GM21619 (cell line): Measurements from ENCODE around the gene AFTPH.
A peak's percentile ranks its signal among the peaks of the same experiment; 100 is the strongest.

Source experiments
- ATAC-seq: cut with Tn5 transposase; IDR thresholded peaks from one replicate; pipeline ENCODE4 v1.9.1; 2021; ENCODE audit not compliant: unreplicated experiment

The AFTPH gene

DNA sequence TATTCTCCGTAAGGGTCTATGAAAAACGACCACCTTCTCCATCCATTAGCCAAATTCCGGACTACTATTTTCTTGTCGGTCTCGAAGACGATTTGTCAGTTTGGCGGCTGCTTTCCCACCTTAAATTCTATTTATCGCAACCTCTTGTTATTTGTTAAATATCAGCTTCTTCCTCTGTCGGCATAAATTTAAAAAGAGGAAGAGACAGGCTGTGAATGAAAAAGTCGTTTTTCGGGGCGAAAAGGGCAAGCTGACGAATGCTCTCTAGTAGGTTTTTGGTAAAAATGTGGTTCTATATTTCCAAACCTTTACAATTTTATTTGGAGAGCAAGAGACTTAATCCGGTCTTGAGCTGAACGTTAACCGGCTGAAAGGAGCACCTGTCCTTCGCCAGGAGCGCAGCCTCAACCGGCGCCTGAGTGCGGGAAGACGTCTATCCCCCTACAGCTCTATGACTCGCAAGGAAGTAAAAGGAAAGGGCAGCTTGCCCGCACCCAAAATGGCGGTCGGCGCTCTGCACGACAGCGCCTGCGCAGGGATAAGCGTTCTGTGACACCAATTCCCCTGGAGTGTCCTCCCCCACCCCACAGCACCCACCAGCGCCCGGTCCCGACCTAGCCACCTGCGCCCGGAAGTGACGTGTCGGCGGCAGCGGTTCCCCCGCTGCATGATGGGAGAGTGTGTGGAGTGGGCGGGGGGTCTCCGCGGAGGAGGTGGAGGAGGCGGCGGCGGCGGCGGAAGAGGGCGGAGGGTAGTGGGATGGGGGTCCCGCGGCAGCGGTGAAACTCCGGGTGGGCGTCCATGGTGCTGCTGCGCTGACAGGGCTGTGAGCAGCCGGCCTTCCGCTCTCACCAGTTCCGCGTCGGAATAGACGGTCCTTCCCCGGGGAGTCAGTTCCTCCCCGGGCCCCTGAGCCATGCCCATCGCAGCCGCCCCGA, at the start of gene AFTPH:
TSS of gene AFTPH (plus strand) at position 663 of the 938 bp plus-strand sequence. CDS start 27,147 bp downstream, outside the sequence.
- ATAC-seq = peak; percentile 81

- no peak for ATAC-seq
Measured at GRCh38 chr2:64474636-64475035, 49.5 kb upstream of the AFTPH start.

DNA sequence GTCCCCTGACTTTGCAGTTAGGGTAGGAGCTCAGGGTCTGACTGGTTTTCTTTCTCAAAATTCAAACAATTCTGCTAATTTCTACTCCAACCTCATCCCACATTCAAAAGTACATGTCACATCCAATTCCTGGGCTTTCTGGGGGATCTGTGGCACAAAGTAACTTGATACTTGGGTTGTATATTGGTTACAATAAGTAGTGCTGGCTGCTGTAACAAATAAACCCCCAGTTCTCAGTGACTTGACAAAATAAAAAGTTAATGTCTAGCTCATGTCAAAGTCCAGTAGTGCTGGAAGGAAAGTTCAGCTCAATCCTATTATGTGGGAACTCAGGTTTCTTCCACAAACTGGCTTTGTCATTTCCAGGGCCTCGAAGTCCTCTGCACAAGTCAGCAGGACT, 47.1 kb upstream of the AFTPH start:
- no peak for ATAC-seq

- ATAC-seq = no peak
Measured at GRCh38 chr2:64477979-64478378, 46.1 kb upstream of the AFTPH start.

- ATAC-seq = no peak
Measured at GRCh38 chr2:64478502-64479230, 45.5 kb upstream of the AFTPH start.

DNA sequence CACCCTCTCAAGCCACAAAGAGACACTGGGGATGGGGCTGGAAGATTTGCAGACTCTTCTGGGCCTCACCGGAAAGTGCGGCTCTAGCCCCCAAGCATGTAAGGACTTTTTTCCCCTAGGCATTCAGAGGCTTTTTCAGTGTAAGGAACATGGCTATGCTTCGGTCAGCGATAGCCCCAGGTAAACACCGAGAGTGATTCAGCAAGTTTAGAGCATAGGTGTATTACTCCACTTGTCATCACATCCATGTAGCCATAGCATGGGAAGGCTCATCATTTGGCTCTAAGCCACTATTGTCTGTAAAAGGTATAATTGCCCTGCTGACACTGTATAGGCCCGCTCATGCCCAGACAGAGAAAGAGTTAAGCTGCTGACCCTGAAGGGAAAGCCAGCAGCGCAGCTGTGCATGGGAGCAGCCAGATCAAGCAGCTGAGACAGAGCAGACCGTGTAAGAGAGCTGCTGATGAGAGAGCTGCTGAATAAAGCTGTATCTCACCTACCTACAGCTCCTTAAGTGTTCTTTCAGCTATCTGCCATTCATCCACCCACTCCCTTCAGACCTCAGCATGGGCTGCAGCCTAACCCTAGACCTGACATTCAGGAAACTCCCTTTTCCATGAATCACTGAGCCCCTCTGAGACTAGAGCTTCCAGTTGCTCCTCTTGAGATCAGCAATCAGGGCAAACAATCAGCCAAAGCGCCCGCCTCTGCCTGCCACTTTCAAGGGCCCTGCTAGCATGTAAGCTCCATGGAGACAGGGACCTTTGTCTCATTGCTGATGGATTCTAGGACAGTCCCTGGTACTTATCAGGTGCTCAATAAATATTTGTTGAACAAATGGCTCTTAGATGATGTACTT, 44.6 kb upstream of the AFTPH start:
- no peak for ATAC-seq

- no peak for ATAC-seq
Measured at GRCh38 chr2:64481665-64482064, 42.5 kb upstream of the AFTPH start.

- ATAC-seq = no peak
Measured at GRCh38 chr2:64482243-64482642, 41.9 kb upstream of the AFTPH start.

- no peak for ATAC-seq
Measured at GRCh38 chr2:64482765-64483504, 41.2 kb upstream of the AFTPH start.

- no peak for ATAC-seq
Measured at GRCh38 chr2:64485331-64485730, 38.8 kb upstream of the AFTPH start.

DNA sequence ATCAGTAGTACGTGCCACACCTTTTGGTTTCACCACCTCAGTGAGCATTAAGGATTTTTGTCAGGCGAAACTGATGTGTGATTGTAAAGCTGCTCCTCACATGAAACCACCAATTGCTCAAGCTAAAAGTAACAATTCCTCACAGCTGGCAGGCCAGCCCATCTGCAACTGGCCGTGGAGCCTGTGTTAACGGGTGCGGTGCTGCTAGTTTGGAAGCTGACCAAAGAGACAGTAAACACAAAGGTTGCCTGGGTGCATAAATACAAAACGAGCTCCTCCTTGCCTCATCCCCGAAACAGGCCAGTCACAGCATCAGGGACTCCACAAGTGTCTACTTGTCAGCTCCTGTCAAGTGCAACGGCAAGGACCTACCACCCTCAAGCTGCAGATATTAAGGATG, 38.2 kb upstream of the AFTPH start:
- no peak for ATAC-seq

DNA sequence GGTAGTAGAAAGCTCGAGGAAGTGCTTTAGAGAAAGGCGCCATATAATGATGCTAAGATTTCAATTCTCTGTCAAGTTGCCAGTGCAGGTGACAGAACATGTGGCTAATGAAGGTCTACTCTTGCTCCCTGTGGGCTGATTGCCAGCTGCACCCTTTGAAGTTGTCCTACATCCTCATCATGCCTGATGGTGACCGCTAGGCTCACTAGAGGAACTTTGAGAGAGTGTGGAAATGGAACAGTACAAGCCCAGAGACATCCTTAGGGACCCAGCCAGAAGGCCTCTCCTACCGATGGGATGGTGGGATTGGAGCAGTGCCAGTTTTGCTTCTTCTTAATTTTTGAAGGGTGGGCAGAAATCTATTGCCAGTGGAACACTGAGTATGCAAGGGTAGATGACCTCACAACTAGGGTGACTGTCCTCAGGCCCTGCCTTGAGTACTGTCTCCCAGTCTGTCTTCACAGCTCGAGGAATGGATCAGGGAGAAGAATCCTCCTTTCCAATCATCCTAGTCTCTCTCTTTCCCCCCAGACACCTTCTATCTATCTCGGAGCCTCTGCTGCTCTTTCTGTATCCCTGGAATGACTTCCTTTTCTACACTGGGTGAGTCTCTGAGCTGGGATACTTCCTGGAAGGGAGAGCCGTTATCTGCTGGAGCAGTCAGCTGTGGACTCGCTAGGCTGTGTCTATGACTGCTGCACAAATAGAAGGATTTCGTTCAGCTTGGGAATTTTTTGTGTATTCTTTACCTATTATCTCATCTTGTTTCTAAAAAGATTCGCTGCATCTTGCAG, 36.7 kb upstream of the AFTPH start:
- no peak for ATAC-seq

DNA sequence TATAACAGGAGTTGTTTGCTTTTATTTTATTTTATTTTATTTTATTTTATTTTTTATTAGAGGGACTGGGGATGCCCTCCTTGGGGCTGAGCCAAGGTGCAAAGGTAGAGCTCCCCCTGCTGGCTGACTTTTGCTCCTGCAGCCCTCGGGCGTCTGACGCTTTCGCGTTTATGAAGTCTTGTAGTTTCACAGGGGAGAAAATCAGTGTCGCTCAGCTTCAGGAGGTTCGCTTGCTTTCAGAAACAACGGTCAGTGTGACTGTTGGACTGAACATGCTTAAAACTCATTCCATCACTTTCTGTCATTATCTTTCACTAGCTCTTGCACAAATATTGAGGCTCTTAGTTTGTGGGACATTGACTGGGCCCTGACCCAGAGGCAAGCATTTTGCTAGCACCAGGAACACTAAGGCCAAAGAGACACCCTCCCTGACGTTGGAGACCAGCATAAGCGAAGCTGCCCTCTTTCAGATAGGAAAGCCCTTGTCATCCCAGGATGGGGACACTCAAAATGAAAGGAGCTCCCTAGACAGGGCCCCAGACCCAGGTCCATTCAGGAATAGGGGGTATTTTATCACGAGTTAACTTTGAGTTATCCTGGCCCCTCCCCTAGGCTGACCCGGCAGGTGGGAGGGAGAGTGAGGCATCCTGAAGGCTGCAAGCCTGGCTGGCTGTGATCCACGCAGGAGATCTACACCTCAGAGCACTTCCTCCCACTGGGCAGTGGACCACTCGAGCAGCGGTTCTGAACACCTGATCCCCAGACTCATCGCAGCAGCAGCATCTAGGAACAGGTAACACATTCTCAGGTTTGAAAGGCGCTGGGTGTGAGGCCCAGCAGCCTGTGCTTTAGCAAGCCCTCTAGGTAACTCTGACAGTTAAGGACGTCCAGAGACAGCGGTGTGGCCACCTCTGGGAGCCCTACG, 35.8 kb upstream of the AFTPH start:
- ATAC-seq = no peak

DNA sequence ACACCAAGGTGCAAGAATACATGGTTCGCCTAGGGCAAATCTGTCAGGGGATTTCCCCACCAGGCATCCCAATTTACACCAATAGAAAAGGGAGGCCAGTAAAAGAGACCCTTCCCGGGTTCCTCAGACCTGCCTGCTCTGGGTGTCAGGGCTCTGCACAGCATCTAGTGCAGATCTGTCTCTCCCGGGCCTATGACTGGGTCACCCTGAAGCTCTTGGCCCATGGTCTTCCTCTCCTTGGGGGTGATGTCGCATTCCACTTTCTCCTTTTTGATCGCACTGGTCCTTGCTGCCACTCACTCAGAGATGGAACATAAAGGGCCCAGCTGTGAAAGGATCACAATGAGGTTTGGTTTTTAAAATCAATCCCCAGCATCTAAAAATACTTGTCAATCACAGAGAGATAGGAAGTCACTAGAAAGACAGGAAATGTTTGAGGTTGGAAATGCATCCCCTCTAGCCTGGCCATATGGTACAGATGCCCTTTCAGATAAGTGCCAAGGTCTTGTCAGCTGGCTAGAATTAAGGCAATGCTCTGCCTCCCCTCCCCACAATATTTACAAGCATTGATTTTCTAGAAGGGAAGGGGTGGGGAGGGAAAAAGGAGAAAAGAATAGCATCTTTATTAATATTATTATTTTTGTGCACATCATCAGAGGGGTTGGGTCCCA, 34.9 kb upstream of the AFTPH start:
- no peak for ATAC-seq

- no peak for ATAC-seq
Measured at GRCh38 chr2:64491426-64491825, 32.7 kb upstream of the AFTPH start.

DNA sequence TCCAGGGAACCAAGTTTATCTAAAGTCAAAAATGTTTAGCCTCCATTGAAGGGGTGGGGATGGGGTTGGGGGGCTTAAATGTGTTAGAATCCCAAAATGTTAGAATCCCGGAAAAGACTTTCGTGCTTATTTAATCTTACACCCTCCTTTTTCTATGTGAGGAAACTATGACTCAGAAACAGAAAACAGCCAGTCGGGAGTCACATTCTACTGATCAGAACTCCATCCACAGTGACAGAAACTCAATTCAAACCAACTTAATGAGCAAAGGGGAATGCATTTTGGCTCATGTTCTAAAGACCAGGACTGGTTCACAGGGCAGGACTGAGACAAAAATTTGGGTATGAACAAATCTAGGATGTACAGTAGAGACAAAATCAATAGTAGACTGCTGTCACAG, 31.9 kb upstream of the AFTPH start:
- ATAC-seq = no peak

DNA sequence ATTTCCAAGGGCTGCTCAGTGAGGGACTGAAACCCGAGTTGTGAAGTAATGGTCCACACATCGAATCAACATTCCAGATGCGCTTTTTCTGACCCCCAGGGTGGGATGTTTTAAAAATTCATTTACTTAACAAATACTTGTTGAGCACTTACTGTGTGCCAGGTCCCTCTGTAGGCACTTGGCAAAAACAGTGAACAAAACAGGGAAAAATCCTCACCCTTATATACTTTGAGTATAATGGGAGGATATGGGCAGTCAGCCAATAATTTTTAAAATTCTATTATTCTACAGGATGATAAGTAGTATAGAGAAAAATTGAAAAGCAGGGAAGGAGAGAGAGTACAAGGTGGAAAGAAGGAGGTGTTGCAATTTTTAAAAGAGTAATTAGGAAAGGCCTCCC, 31.3 kb upstream of the AFTPH start:
- no peak for ATAC-seq

- no peak for ATAC-seq
Measured at GRCh38 chr2:64493788-64494187, 30.3 kb upstream of the AFTPH start.
